Bronchial epithelial cell (primary cell): ENCODE results near the gene C4orf36. TPM values are rescaled to one million over a fixed set of nuclear protein-coding genes. Genes with fewer than 3 reads are reported as not detected.

ENCODE experiments used
- DNase-seq: peaks from one replicate; pipeline ENCODE4 v3.0.0-alpha.2; 2010; ENCODE audit warnings: low read depth
- FAIRE-seq: peaks from 2 replicates; lab custom pipeline; 2011; peaks lifted over from hg19 to GRCh38; lab: Jason Lieb, UNC
- H3K27me3 ChIP-seq: 2 replicates; pipeline ENCODE4 v1.5.1; 2011; ENCODE audit warnings: low read length; ENCODE audit not compliant: control insufficient read depth, insufficient read depth
- H3K36me3 ChIP-seq: 2 replicates; pipeline ENCODE4 v1.5.1; 2011; ENCODE audit warnings: low read length; ENCODE audit not compliant: control insufficient read depth, insufficient read depth
- H3K4me3 ChIP-seq: 2 replicates; pipeline ENCODE4 v1.5.1; 2011; ENCODE audit warnings: mild to moderate bottlenecking, low read depth, low read length, control low read depth
- CTCF ChIP-seq: IDR thresholded peaks from 2 replicates; pipeline ENCODE4 v1.5.1; 2011; ENCODE audit warnings: mild to moderate bottlenecking, moderate library complexity, low read length, control low read depth, inconsistent platforms; ENCODE audit not compliant: insufficient read depth, severe bottlenecking
- total RNA-seq: library from RNA; depleted of rRNA; stranded (reverse); fragments of >200 nt; gene quantifications from 2 replicates; pipeline ENCODE4 v1.2.1, GENCODE V29; 2014

C4orf36 gene
- total RNA-seq, 1 donor from 2014 or later: 1.8 TPM

GRCh38 chr4:86895692-86896488 lies 3.7 kb upstream of the C4orf36 start:
- Histone ChIP-seq H3K4me3 (no peak overlapping the region), H3K27me3 (no peaks in the 10 kb centered on the region), H3K36me3 (no peaks in the 10 kb centered on the region)
- peak; percentile 73 for DNase-seq
- no peak for FAIRE-seq
- TF ChIP-seq CTCF: peak; percentile 49

GRCh38 chr4:86894455-86894854 lies 2.2 kb upstream of the C4orf36 start:
- TF ChIP-seq CTCF: no peak
- DNase-seq (peak; percentile 75), FAIRE-seq (no peak)
- no peaks in the 10 kb centered on the region for H3K36me3 ChIP-seq
- no peak overlapping the region for H3K4me3 ChIP-seq
- no peaks in the 10 kb centered on the region for H3K27me3 ChIP-seq

GRCh38 chr4:86893136-86893535 lies 914 bp upstream of the C4orf36 start:
- FAIRE-seq (no peak), DNase-seq (no peak)
- H3K36me3 ChIP-seq: no peaks in the 10 kb centered on the region
- no peaks in the 10 kb centered on the region for H3K27me3 ChIP-seq
- H3K4me3 ChIP-seq: no peak overlapping the region
- TF ChIP-seq CTCF: no peak

DNA sequence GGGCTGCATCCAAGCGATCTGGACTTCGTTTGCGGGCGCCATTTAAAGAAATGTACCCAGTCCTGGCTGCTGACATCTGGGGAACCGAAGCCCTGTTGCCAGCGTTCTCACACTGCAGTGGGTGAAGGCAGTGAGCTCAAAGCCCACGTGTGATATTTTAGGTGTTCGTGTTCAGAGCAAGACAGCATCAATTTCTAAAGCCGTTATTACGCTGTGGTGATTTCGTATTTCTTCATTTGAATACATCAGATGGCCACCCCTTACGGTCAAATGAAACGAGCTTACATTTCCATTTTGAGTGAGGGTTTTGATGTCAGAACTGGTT lies 376 bp upstream of the C4orf36 start:
- FAIRE-seq (no peak), DNase-seq (no peak)
- Histone ChIP-seq H3K27me3 (no peaks in the 10 kb centered on the region), H3K4me3 (peak overlapping the region; percentile 53), H3K36me3 (no peaks in the 10 kb centered on the region)
- no peak for TF ChIP-seq CTCF

DNA sequence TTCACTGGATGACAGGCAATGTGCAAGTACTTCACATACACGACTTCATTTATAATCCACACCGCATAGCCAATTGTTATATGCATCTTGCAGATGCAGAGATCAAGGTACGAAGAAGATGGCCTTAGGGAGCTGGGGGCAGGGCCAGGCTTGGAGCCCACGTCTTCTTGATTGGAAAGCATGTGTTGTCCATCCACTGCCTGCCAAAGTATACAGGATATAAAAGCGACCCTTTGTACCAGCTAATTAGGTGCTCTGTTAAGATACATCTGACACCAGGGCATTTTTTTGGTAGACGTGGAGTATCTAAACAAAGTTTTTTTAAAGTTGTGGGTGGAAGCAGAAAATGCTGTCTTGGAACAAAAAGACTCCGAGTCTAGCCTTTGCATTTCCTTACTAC lies 1.4 kb downstream of the C4orf36 start:
- DNase-seq (no peak), FAIRE-seq (no peak)
- Histone ChIP-seq H3K36me3 (peaks cover 1% of the 10 kb centered on the region), H3K4me3 (peak overlapping the region; percentile 53), H3K27me3 (no peaks in the 10 kb centered on the region)
- TF ChIP-seq CTCF: no peak

- no peaks in the 10 kb centered on the region for H3K36me3 ChIP-seq
- H3K27me3 ChIP-seq: no peaks in the 10 kb centered on the region
- no peak for DNase-seq
- no peak for FAIRE-seq
- TF ChIP-seq CTCF: no peak
- H3K4me3 ChIP-seq: no peak overlapping the region
Observed at GRCh38 chr4:86879641-86880040, 12.6 kb downstream of the C4orf36 start.
